ENCODE data around the gene FRMD3.

Gene FRMD3

DNA sequence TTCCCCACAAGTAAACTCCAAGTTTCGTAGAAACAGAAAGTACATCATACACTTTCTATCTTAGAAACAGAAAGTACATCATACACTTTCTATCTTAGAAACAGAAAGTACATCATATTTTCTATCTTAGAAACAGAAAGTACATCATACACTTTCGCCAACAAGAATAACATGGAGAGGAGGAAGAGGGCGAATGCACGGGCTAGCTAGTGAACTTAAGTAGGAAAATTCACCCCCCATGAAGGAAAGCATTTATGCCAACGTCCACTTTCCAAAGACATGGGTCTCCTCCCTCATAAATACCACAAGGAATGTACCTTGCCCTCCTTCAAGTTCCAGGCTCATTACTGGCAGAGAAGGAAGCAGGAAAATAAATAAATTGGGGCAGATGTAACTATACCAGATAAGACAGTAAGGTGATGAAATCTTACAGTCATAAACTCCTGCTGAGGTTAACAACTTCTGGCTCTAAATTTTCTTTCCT lies 64.7 kb downstream of the FRMD3 start:
- no peak for DNase-seq (ENCODE audit: low read depth in 2 of 2)

DNA sequence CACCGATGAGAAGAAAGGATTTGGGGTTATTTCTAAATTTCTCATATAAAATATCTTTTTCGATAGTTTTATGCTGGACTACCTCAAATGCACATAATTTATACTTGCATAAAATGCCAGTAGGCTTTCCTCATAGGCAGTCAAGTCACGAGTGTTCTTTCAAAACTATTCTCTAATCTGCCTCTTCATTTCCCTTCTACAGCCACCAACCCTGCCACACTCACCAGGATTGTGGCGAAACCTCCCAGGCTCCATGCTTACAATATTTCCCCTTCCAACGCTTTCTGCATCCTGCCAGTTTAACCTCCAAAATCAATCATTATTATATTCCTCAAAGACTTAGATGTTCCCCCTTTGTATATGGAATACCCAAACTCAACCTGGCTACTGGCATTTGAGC lies 65.4 kb downstream of the FRMD3 start:
- no peak for DNase-seq (ENCODE audit: low read depth in 2 of 2)

DNA sequence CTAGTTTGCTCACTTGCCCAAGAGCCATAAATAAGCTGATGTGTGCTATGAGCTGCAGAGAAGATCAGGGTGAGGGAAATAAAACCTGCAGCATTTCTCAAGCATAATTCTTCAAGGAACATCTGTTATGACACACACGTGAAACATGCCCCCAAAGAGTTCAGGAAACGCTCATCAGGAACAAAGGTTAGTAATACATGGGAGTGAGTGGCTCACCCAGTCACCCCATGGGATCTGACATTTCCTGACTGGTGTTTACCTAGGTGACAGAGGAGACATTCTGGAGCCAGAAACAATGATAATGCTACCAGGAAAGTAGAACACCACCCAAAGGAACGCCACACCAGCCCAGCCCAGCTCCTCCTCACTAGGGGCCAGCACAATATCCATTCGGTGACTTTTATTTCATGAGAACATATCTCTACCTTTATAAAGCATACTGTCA lies 66.0 kb downstream of the FRMD3 start:
- no peak for DNase-seq (ENCODE audit: low read depth in 2 of 2)

DNA sequence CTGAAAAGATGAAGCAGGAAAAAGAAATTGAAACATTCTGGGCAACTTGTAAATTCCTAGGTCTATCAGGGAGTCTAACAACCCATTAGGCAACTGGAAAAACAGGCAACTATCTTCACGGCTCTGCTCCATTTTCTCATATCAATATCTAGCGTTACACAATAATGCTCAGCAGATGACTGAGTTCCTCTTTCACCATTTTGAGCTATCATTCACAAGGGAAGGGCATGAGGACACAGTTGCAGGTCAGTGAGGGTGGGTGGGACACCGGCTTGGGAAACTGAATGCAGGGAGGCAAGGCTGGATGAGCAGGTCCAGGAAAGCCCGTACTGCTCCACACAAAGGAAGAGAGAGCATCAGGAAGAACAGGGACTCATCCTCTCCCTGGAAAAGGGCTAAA lies 67.0 kb downstream of the FRMD3 start:
- DNase-seq (ENCODE audit: low read depth in 2 of 2), result no peak

DNA sequence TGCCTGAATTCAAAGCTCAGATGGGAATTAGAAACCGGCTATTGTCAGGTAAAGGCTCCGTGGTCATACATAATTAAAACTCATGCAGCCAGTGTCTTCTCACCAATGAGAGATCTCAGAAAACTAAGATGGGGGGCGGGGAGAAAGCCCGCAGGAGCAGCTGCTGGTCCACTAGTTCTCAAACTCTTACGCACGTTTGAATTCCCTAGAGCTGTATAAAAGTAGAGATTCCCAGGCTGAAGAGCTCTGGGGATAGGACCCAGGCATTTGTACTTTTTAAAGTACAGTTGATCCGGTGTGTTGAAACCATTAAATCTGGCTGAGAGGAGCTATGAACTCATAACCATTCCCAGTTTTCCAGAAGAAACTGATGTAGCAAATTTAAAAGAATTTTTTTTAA lies 68.5 kb downstream of the FRMD3 start:
- no peak for DNase-seq (ENCODE audit: low read depth in 2 of 2)

DNA sequence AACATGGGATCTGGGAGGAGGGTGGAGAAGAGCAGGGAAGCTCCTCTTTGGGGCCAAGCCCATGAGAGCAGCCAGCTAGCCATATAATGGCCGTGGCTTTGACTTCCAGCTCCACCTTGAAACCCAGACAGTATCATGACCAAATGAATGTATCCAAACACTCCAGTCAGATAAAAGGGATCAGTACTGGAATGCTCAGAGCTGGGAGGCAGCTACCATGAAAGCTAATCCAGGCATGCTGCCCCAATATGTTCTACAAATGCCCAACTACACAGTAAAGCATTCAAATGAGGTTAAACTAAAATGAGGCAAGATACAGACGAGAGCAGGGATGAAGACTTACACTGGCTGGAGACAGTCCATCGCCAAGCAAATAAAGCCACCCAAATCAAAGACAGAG lies 69.4 kb downstream of the FRMD3 start:
- DNase-seq (ENCODE audit: low read depth in 2 of 2), result no peak

DNA sequence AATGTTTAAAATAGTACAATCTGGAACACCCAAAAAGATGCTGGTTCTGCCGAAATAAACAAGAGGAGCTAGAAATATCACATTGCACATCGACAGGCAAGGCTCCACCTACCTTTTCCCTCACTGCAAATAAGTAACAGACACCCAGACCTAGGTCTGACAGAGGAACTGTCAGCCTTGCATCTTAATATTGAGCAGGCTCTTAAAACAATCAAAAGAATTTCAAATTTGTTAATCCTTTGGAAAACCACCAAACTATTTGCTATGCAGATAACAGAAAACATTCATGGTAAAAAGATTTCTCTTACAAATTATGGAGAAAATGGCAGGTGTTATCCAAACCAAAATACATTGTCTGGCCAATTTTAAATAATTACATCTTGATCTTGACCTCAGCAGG lies 71.3 kb downstream of the FRMD3 start:
- DNase-seq (ENCODE audit: low read depth in 2 of 2), result no peak

DNA sequence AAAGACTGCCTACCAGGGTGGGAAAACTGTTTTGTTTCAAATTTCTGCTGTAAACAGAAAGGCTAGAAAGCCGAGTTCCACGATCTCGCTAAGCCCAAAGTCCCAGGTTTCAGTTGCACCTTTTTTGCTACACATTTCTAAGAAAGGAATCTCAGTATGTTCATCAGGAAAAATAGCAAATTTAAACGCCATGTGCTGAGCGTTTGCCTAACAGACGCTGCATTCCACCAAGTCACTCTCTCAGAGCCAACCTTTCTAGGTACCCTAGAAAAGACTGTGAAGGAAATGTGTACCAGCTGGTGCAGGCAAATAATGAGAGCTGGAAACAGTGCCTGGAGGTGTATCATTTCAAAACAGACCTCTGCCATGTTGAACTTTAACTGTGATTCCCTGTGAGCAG lies 71.8 kb downstream of the FRMD3 start:
- no peak for DNase-seq (ENCODE audit: low read depth in 2 of 2)

DNA sequence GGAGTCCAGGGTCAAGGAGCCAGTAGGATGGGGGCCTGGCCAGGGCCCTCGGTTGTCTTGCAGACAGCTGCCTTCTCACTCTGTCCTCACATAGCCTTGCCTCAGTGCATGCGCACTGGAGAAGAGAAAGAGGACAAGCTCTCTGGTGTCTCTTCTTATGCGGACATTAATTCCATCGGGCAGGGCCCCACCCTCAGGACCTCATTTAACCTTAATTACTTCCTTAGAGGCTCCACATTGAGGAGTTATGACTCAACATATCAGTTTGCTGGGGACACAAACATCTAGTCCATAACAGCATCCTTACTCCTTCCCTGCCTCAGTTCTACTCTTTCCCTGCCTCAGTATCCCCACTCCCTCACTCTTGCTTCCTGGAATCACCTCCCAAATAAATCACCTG lies 78.4 kb downstream of the FRMD3 start:
- DNase-seq (ENCODE audit: low read depth in 2 of 2), result no peak

DNA sequence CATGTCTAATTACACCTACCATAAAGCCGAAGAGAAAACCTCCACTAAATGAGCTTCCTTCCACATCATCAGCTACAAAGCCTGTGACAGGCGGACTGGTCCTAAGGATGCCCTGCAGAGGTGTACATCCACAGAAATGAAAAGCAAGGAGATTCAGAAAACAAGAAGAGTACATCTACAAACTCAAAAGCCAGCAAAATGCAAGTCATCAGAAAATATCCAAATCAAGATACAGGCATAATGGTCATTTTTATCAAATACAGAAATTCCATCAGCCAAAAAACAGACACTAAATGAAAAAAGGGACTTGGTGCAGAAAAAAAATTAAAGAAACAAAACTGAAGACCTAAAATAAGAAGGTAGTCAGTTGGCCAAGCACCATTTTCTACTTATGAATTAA lies 79.7 kb downstream of the FRMD3 start:
- no peak for DNase-seq (ENCODE audit: low read depth in 2 of 2)

DNA sequence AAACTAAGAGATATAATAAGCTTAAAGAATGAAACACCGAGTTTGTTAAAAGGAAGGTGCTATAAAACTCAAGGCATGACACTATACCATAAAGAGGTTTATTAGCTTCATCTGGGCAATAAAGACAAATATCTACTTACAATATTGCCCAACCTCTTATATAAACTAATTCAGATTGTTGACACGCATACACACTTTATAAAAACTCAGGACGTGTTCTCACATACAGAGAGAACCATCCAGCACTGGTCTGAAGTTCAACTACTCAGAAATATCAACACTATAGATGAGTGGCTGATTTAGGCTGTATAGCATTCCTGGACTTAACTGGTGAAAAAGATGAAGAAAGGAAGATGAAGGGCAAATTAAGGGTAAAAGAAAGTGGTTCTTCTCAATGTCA lies 81.2 kb downstream of the FRMD3 start:
- no peak for DNase-seq (ENCODE audit: low read depth in 2 of 2)

DNA sequence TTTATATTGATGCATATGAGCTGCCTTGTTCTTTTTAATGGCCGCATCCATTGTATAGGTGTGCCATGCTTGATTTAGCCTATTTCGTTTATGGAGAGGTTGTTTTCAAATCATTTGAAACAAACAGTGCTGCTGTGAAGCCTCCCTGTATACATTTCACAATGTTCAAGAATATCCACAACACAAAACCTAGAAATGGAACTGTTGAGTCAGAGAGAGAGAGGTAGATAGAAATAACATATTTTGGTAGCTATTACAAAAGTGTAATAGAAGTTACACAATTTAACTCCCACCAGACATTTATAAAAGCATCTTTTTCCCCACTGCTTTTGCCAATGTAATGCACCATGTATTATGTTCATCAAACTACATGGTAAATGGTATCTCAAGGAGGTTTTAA lies 82.0 kb downstream of the FRMD3 start:
- no peak for DNase-seq (ENCODE audit: low read depth in 2 of 2)

DNA sequence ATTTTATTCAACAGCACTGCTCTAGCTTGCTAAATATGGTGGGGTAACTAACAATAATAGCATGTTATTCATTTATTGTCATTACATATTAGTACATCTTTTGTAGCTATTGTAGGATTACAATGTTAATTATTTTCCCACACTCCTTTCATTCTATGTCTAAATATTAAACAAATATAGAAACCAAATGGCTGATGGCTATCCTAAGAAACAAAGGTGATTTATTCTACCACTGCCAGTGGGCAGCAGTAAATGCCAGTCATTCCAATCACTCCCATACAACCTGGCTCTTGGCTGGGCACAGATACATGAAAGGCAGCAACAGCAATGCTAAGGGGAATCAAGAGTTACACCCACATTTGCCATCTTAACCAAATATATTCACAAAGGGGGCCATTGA lies 84.1 kb downstream of the FRMD3 start:
- no peak for DNase-seq (ENCODE audit: low read depth in 2 of 2)

DNA sequence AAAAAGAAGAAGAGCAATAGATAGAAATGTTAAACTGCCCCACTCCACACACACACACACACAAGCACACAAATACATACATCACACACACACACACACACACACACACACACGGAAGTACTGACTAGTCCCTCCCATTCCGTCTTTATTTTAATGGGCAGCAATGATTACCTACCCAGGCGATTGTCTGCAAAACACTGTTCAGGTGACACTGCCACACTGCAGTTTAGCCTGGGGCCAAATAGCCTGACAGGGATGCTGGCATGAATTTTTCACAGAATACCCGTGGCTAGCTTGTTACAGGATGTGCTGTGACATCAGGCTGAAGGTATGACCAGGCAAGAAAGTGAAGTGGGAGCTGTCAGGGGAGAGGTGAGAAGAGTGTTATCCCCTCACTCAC lies 86.9 kb downstream of the FRMD3 start:
- DNase-seq (ENCODE audit: low read depth in 2 of 2), result no peak

DNA sequence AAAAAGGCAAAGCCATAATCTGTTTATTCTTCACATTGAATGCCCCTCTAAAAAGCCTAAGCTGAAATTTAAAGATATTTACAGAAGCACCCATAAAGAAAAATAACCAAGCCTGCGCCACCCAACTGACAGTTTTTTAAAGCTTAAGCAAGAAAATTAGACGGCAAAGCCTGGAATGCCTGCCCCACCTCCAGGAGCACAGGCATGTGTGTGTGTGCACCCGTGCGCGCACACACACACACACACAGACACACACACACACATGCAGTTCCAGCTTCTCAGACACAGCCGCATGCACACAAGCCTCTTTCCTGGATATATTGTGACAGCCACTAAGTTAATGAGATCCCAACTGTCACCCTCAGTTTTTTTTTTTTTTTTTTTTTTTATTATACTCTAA lies 88.2 kb downstream of the FRMD3 start:
- DNase-seq (ENCODE audit: low read depth in 2 of 2), result no peak

DNA sequence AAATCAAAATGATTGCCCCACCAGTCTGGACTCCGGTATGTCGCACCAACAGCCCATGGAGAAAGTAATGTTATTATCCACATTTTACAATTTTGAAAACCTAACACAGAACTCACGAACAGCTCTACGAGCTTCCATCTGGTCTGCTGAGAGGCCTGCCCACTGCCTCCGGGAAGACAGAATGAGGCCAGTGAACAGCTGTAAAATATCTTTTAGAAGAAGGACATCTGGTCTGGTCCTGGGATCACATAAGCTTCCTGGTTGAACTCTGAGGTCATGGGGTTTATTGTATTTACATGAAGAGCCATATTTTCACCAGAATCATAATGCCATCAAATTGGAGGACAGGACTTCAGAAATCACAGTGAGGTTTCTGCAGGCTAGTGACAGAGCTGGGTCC lies 89.0 kb downstream of the FRMD3 start:
- DNase-seq (ENCODE audit: low read depth in 2 of 2), result no peak

DNA sequence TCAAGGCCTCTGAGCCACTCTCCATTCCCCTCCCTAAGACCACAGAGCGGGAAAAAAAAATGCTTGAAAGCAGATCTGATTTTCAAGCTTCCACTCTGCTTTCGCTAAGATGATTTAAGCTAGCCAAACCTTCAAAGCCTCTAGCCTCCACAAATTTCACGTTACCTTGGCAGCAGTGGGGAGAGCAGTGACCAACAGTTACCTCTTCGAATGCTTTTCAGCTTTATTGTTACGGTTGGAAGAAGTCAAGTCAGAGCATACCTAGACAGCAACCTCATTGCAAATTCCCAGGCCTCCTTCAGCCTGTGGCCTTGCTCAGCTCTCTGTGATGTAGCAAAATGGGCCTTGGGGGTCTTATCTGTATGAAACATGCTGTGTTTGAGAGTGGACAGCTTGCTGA lies 89.6 kb downstream of the FRMD3 start:
- no peak for DNase-seq (ENCODE audit: low read depth in 2 of 2)

DNA sequence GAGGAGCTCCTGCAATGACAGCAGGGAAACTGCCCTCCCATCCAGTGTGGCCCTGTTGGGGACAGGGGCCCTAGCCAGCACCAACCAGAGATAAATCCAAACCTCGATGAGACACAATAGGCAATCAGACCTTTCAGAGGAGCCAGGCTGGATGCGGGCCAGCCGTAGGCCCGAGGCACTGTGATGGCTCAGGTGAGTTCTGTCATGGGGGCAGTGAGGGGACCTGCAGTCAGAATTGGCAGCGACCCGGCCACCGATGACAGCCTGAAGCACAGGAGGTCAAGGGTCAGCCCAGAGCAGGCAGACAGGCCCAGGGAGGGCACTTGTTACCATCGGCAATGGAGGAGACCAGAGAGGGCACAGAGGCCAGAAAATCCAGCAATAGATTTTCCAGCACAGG lies 90.8 kb downstream of the FRMD3 start:
- DNase-seq (ENCODE audit: low read depth in 2 of 2), result no peak

DNA sequence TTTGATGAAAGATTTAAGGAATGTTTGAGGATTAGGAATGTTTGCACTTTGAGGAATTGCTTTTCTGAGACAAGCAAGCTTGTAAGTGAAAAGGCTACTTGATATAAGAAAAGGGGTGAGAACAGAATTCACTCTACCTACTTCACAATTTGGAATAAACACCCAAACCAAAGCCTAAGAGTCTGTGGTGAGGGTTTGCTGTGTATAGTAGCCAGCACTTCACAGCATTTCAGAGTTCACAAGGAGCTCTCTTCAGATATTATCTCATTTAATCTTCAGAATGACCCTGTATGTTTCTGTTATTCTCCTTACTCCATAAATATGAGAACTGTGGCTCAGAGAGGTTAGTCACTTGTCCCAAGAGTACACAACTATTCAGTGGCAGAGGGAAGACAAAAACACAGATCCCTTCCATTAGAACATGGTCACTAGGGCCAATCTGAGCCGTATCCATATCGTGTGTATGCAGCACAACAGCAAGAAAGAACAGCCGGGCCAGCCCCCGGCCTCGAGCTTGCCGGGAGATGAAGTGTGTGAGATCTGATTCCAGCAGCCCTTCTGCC lies 92.4 kb downstream of the FRMD3 start:
- DNase-seq (ENCODE audit: low read depth in 2 of 2), result no peak

DNA sequence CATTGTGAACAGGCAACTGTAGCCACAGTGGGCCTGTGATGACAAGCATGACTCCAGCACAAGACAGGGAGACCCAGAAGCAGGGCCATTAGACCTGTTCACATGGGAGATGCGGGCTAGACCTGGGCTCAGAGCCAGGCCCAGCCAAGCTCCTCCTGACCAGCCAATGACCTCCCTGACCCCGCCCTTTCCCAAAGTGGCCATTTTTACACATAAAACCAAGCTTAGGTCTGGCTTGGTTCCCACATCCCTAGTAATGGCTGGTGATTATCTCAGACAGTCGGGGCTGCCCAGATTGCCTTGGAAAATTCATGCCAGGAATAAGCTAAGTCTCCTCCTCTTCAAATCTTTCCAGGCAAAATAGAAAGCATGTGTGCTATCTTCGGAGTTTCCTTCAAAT lies 94.1 kb downstream of the FRMD3 start:
- no peak for DNase-seq (ENCODE audit: low read depth in 2 of 2)

DNA sequence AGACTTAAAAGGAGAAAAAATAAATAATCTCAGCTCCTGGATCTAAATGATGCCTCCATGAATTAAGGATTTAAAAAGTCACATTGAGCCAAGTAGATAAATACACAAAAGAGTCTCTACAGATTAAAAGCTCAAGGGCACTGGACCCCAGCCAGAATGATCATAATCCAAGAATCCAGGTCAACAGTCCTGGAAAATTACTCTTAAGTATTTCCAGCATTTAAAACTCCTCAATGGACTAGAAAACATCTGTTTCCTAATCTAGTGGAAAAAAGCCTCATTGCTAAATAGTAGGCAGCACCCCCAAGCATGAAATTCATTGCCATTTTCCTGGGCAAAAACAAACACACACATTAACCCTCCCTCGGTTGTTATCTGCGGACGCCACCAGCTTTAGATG lies 96.8 kb downstream of the FRMD3 start:
- DNase-seq (ENCODE audit: low read depth in 2 of 2), result no peak

DNA sequence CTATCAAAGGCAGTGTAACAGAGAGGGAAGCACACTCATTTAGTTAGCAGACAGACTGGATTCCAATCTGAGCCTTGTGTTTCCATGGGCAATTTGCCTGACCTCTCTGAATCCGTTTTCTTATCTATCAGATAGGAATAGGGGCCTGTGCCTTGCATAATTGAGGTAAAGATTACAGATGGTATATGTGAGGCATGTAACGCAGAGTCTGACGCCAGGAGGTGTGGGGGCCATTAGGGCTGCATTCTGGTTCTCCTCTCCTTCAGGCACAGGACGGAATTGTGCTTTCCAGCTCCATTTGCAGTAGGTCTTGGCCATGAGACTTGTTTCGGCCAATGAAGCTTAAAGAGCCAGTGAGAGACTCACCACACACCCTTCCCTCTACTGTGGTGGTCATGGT lies 97.6 kb downstream of the FRMD3 start:
- no peak for DNase-seq (ENCODE audit: low read depth in 2 of 2)

DNA sequence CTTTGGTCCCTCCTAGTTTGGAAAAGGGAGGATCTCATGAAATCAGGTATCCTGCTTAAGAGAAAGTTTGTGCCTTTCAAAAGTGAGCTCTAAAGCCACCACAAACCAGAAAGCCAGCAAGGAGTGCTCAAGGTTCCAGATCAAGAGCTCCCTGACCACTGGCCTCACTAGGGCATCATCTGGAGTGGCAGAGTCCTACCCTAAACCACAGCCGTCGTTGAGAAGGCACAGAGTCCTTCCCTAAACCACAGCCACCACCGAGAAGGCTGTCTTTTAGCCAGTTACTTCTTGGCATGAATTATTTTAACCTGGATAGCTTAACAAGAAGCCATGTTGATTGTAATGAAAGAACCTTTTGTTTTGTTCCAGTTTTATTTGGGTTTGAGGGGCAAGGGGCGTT lies 102.9 kb downstream of the FRMD3 start:
- DNase-seq (ENCODE audit: low read depth in 2 of 2), result no peak

DNA sequence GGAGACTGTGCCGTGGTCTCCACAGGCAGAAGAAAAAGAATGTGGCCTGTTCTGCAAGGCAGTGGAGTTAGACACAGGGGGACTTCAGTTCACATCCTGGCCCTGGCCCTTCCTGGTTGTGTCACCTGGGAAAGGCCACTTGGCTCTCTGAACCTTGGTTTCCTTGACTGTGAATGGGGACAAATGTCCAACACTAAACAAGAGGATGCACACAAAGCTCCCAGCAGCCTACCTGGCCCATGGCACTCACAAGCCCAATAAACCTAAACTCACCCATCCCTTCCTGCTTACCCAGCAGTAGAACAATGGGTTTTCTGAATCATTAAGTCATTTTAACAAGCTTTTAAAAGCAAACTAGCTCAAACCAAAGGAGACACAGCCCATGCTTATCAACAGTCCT lies 103.9 kb downstream of the FRMD3 start:
- no peak for DNase-seq (ENCODE audit: low read depth in 2 of 2)

DNA sequence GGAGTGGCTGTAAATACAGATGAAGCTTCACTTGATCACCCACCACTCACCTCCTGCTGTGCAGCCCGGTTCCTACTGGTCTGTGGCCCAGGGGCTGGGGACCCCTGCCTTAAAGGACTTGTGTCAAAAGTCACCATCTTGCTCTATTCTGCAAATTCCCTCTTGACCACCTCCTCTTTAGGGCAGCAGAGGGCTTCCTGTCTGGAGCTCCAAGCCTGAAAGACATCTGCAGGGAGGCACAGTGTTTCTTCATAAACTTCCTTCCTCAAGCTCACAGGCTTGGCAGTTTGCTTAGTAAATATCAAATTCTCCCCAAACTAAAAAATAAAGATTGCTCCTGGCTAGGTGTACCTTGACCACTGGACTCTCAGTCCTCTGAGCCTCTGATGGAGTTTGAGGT lies 104.4 kb downstream of the FRMD3 start:
- DNase-seq (ENCODE audit: low read depth in 2 of 2), result no peak
